OCI-LY1 (cell line): ENCODE measurements around the gene GPR183.
"Not testable (repeated sequence)": the region's sequence is repeated elsewhere in the genome, so short reads cannot be mapped to it uniquely, and the experiment has no call there.

Experiments
- EZH2 ChIP-seq: fragments of 200-600 bp; sonication (generic), shearing (Covaris generic); IDR thresholded peaks from 2 replicates; pipeline ENCODE4 v1.8.0; 2017; ENCODE audit warnings: borderline replicate concordance, mixed run types, mild to moderate bottlenecking, antibody characterized with exemption, low read length, moderate library complexity, mixed read lengths
- TF ChIP-seq, protein P1 (sequence below): fragments of 200-600 bp; sonication (generic), shearing (Covaris generic); IDR thresholded peaks from 2 replicates; pipeline ENCODE4 v1.5.1; 2017; ENCODE audit warnings: mild to moderate bottlenecking, antibody characterized with exemption, low read length, moderate library complexity, mixed read lengths

DNA sequence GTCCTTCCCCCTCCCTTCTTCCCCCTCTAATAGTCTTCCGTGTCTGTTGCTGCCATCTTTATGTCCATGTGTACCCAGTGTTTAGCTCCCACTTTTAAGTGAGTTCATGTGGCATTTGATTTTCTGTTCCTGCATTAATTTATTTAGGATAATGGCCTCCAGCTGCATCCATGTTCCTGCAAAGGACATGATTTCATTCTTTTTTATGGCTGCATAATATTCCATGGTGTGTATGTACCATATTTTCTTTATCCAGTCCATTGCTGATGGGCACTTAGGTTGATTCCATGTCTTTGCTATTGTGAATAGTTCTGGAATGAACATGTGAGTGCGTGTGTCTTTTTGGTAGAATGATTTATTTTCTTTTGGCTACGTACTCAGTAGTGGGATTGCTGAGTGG, 58.0 kb downstream of the GPR183 start:
- TF ChIP-seq, protein P1, sequence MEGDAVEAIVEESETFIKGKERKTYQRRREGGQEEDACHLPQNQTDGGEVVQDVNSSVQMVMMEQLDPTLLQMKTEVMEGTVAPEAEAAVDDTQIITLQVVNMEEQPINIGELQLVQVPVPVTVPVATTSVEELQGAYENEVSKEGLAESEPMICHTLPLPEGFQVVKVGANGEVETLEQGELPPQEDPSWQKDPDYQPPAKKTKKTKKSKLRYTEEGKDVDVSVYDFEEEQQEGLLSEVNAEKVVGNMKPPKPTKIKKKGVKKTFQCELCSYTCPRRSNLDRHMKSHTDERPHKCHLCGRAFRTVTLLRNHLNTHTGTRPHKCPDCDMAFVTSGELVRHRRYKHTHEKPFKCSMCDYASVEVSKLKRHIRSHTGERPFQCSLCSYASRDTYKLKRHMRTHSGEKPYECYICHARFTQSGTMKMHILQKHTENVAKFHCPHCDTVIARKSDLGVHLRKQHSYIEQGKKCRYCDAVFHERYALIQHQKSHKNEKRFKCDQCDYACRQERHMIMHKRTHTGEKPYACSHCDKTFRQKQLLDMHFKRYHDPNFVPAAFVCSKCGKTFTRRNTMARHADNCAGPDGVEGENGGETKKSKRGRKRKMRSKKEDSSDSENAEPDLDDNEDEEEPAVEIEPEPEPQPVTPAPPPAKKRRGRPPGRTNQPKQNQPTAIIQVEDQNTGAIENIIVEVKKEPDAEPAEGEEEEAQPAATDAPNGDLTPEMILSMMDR: not testable (repeated sequence)
- TF ChIP-seq EZH2: not testable (repeated sequence)
